GM23338 (cell line): ENCODE measurements around the gene LPO.

Experiments
- CTCF ChIP-seq, 2 experiments: fragments of 200-600 bp in 1 of 2; sonication (generic) in 1 of 2; conservative IDR thresholded peaks; 2 replicates each; pipeline versions ENCODE4 v1.5.1 to v1.6.1; 2016 to 2017; ENCODE audit warnings: antibody characterized with exemption in 2 of 2, low read depth in 2 of 2, mild to moderate bottlenecking in 2 of 2, moderate library complexity in 1 of 2
- EZH2phosphoT487 ChIP-seq: fragments of 200-600 bp; sonication (generic); IDR thresholded peaks from one replicate; pipeline ENCODE4 v1.8.1; 2018; ENCODE audit warnings: antibody characterized with exemption; ENCODE audit not compliant: unreplicated experiment
- JUNB ChIP-seq: IDR thresholded peaks from one replicate; pipeline ENCODE4 v1.6.1; 2016; ENCODE audit warnings: antibody characterized with exemption; ENCODE audit not compliant: unreplicated experiment
- POLR2AphosphoS5 ChIP-seq: IDR thresholded peaks from 2 replicates; pipeline ENCODE4 v1.6.1; 2016; ENCODE audit warnings: antibody characterized with exemption, low read depth
- REST ChIP-seq: IDR thresholded peaks from one replicate; pipeline ENCODE4 v1.6.1; 2018; ENCODE audit warnings: antibody characterized with exemption; ENCODE audit not compliant: unreplicated experiment
- ZNF114 ChIP-seq: fragments of 250-450 bp; sonication (Bioruptor Pico); IDR thresholded peaks from 2 replicates; pipeline ENCODE4 v1.5.0; 2020; ENCODE audit warnings: mild to moderate bottlenecking, moderate library complexity

GRCh38 chr17:58245428-58246103 is 7.2 kb downstream of the LPO start:
- TF ChIP-seq POLR2AphosphoS5 (no peak), CTCF (conservative IDR thresholded peaks at IDR 0.05; ENCODE audit: low read depth in 2 of 2) (no peak), EZH2phosphoT487 (no peak), JUNB (no peak), ZNF114 (CRISPR knock-in tag) (no peak), REST (no peak)
